NCI-H82 treated with DMSO at 0.1 percent for 48 hours (cell line): Measurements from ENCODE around the gene RPS18.
A peak's percentile ranks its signal among the peaks of the same experiment; 100 is the strongest.

Experiments used
- DNase-seq: peaks from one replicate; lab custom pipeline; 2025; ENCODE audit not compliant: unreplicated experiment; lab: John Stamatoyannopoulos, UW

The RPS18 gene

DNA sequence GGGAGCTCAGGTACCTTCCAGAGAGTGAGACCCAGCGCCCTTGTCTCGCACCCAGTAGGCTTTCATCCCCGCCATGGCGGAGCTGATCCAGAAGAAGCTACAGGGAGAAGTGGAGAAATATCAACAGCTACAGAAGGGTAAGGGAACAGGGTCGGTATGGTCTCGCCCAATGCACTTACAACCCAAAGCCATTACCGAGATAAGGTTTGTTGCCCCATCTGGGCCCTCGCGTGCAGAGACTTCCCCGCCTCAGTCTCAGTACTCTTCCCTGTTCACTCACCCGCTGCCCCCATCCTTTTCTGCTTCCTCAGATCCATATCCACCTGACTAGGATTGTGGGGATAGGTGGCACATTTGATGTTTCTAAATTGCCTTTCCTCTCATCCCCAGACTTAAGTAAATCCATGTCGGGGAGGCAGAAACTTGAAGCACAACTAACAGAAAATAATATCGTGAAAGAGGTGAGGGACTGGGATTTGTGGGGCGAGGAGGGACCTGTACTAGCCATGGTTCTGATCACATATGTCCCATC is 18.0 kb downstream of the RPS18 start:
- no peak for DNase-seq

DNA sequence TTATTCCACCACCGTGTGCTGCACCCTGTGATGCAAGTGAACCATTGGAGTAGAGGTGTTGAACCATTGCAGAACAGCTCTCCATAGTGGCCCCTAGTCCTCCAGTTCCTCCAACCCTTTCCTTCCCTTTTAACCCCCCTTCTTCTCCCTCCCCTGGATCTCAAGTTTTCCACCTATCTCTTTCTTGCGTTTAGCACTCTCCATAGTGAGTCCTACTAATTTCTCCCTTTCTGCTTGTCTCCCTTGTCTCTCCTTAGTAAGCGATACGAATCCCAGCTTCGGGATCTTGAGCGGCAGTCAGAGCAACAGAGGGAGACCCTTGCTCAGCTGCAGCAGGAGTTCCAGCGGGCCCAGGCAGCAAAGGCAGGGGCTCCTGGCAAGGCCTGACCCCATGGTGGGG is 18.6 kb downstream of the RPS18 start:
- no peak for DNase-seq

DNA sequence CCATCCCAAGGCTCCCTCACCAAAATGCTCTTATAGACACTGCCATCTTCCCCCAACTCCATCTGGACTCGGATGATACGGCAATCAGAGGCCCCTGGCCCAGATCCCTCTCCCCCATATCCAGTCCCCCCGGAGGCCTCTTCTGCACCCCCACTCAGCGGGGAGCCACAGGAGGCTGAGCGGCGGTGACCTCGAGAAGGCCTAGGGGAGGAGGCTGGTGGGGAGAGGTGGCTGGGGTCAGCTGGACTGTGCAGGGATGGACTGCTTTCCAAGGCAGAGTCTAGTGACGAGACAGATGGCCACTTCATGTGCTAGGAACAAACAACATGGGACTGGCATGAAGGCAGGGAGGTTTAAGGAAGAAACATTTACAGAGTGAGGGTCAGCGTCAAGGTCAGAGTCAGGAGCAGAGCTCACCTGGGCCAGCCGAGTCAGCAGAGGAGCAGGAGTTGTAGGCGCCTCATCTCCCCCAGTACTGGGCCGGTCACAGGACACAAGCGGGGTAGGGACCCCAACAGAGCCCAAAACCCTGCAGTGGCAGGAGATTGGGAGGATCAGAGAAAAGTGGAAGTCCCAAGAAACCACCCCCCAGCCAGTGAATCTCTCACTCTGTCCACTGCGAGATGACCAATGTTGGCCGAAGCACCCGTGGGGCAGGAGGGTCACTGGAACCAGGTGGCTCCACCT is 21.3 kb downstream of the RPS18 start:
- DNase-seq: no peak

DNA sequence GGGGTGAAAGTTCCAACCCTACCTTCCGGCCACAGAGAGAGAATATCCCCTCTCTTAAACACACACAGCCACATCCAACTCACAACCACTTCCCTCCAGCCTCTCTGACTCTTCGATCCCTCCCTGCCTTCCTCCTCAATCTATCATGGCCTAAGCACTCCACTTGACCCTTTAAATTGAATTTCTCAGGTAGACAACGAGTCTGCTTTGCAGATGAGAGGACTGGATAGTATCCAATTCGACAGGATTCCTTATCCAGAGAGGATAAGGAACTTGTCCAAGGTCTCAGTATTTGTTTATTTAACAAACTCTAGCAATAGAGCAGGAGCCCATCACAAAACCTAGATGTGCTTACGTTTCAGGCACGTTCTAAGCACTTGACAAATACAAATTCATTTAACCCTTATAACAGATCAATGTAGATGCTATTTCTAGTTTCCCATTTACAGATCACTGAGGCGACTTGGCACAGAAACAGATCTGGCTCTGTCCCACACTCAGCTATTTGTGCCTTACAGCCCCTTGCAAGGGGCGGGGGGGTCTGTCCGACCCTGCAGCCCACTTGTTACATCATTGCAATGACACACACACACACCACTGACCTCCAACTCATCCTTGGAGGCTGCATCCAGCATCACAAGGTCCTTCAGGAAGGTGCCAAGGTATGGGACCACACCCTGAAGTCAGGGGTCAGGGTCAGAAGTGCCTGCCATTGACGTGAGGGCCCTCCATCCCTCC is 22.4 kb downstream of the RPS18 start:
- no peak for DNase-seq

DNA sequence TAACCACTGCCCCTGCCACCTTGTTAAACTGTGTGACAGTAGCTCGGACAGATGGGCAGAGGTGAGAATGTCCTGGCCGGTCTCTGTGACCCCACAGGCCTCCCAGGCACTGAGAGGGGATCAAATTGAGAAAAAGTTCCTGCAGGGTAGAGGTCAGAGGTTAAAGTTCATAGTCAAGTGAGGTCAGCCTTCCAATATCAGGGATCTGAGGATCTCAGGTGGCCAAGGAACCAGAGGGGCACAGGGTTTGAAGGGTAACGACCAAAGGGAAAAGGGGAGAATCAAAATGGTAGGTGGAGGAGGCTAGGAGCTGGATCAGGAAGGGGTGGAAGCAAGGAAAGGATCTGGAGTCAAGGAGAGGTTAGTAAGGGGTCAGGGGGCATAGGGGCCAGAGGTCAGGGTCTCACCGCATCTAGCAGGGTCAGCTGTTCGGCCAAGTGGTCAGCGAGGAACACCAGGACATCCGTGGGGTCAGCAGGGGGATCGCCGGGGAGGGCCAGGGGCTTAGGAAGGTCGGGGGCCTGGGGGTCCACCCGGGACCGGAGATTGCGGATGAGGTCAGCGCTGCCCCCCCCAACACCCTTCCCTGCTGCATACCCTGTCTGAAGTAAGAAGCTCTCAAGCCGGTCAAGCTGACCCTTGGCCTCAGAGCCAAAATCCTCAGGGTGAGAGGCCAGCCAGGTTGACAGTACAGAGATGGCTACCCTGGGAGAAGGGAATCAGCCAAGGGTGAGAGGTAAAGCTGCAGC is 23.9 kb downstream of the RPS18 start:
- DNase-seq: no peak

DNA sequence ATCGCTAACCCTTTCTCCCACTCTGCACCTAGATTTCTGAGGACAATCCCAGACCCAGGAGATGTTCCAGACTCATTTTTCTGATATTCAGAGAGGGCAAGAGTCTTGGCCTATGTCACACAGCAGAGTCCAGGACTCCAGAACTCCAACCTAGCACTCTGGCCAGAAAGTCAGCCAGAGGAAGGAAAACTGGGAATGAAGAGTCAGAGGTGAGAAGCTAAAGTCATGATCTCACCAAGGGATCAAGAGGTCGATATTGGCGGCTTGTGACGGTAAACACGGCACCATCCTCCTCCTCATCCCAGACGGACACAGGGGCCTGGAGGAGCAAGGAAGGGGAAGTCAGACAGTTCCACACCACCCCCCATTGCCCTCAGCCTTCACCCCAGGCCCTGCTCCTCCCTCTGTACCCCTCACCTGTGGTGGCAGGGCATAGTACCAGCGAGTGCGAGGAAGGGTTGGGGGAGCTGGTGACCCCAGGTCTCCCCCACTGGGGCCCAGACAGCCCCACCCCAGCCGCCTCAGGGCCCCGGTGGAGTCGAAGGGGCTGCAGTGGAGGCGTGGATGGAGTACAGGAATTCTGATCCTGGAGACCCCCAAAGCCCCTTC is 25.0 kb downstream of the RPS18 start:
- no peak for DNase-seq

DNA sequence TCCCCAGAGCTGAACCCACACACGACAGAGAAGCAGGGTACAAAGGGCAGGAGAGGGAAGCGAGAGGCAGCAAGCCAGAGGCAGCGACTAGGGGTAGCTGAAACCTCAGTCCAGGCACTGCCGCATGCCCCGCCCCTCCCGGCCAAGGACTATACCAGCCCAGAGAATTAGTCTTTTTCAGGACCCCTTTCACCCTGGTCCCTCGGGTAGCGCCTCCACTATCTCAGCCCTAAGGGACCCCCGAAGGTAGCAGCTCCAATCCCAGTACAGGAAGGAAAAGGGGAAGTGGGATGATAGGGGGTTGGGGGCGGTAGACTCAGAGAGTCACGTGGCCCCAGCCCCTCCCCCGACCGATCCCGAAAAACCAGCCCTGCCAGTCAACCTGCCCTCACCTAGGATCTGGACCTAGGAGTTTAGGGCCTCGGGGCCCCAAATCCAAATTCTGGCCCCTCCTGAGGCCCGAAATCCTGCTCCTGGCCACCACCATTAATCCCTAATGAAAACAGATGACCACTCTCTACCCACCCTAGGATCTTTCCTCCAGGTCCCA is 25.6 kb downstream of the RPS18 start:
- DNase-seq: no peak

DNA sequence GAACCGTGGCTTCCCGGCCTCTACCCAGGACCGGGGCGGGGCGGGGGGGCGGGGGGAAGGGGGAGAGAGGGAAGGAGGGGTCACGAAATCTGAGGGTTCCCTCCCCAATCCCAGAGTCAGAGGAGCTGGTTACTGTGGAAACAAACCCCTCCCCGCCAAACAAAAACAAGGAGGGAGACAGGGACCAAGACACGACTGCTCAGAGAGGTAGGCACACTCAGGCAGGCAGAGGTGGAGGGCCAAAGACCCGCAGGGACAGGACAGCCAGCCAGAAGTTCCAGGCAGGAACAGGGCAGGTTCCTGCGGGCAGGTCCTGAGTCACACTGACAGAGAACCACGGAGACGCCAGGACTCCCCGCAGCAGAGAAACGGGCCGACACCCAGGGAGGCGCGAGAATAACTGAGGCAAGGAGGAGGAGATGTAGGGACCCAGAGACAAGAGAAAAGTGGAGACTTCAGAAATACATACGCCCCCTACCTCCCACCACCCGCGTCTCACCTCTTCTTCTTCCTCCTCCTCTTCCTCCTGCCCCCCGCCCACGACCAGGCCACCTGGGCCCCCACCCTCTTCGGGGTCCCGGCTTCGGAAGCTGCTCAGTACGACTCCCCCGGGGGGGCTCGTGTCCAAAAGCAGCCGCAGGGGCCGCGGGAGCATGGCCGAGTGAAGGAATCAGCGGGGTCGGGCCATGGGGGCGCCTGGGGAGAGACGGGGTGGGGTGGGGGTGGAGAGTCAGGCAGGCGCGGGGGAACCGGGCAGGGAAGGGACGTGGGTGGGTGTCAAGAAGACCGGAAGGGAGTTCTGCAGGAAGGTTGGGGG is 26.3 kb downstream of the RPS18 start:
- no peak for DNase-seq

DNA sequence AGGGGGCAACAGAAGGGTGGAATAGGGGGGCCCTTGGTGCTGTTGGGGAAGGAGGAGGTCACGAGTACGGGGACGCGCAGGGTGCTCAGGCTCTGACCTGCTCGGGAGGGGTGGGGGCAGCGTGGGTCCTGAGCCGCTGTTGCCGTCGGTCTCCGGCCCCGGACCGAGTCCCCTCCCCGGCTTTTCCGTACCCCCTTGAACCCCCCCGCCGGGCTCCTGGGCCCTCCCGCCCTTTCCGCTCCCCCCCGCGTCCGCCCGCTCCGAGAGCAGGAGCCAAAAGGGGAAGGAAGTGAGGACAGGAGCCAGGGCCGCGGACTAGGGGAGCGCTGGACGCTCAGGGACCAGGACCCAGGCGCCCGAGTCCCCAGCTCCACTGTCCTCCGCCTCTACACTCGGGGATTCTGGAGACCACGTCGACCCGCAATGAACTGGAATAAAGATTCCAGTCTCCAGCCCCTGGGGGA is 26.9 kb downstream of the RPS18 start, which contains the start of gene RGL2:
Gene RGL2 (minus strand): TSS at position 170 of the 464 bp plus-strand sequence. CDS start 332 bp downstream, outside the sequence.
- DNase-seq: no peak

DNA sequence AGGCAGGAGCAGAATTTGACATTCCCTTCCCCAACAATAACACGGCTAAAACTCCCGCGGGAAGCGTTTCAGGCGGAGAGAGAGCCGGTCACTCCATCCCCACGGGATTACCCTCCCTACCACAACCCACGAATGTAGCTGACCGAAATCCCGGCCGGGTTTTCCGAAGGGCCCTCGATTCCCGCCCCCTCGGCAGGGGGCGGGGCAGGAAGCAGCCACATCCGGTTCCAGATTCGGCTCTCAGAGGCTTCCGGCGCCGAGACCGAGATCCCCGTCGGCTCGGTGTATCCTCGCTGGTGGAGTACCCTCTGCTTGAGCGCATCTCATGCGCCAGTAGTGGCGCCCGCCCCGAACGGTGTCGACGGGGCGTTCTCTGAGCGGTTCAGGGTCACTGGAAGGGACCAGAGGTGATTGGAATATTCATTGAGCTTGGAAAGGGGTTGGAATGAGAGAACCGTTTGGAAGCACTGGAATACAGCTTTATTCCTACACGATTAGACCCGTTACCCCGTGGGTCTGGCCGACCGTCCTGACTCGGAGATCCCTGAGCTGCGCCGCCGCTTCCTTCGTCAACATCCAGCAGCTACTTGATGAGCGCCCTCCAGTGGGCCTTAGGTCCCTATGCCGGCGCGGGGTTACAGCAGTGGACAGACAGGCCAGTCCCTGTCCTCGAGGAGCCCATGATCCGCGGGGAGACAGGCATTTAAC is 27.5 kb downstream of the RPS18 start:
- peak; percentile 81 for DNase-seq

DNA sequence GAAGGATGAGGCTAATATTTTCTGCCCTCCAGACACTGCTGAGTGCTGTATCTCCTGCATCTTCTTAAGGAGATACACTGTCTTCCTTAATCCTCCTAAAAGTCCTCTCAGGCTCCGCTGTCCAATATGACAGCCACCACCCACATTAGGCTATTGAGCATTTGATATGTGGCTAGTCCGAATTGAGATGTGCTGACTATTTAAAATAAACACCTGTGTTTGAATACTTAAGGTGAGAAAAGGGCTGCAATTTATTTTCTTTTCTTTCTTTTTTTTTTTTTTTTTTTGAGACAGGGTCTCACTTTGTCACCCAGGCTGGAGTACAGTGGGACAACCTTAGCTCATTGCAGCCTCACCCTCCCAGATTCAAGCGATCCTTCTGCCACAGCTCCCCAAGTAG is 30.0 kb downstream of the RPS18 start:
- no peak for DNase-seq

DNA sequence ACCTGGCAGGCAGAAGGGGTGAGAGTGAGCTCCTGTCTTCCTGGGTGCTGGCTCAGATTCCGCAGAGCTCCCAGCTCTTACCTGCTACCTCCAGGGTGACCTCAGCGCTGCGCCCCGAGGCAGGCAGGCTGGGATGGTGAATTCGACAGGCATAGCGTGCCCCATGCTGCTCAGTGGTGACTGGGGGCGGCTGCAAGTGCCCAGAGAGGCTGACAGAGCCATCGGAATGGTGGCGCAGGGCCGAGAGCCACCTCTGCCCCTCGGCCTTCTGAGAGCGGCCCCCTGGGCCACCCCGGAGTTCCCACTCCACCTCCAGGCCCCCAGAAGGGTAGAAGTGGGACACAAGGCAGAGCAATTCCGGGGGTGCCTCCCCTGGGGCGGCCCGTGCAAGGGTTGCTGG is 32.3 kb downstream of the RPS18 start:
- no peak for DNase-seq

DNA sequence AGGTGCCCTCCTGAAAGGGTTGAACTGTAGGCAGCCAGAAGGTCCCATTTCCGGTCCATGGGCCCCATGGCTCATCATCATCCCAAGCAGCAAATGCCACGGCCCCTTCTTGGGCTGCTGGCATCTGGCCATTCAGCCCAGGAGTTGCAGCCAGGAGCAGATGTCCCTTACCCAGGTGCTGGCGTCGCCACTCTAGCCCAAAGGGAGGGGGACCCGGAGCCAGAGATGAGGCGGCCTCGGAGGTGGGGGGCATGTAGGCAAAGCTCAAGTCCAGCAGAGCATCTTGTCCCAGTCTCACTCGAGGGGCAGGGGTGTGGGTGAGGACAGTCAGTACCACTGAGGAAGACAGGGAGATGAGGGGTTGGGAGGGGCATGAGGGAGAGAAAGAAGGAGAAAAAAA is 33.2 kb downstream of the RPS18 start:
- DNase-seq: no peak

DNA sequence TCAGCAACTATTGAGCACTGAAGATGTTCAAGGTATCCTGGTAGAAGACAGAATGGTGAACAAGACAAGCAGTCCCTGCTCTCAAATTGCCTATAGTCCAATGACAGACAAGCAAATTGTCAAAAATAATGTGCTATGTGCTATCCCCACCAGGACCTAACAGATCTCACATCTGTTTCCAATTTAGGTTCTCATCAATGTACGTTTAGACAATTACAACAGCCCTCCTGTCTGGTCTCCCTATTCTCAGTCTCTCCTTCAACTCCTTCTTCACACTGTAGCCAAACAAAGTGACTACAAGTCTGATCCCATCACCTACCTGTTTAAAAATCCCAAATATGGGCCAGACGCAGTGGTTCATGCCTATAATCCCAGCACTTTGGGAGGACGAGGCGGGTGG is 34.5 kb downstream of the RPS18 start:
- DNase-seq: no peak

DNA sequence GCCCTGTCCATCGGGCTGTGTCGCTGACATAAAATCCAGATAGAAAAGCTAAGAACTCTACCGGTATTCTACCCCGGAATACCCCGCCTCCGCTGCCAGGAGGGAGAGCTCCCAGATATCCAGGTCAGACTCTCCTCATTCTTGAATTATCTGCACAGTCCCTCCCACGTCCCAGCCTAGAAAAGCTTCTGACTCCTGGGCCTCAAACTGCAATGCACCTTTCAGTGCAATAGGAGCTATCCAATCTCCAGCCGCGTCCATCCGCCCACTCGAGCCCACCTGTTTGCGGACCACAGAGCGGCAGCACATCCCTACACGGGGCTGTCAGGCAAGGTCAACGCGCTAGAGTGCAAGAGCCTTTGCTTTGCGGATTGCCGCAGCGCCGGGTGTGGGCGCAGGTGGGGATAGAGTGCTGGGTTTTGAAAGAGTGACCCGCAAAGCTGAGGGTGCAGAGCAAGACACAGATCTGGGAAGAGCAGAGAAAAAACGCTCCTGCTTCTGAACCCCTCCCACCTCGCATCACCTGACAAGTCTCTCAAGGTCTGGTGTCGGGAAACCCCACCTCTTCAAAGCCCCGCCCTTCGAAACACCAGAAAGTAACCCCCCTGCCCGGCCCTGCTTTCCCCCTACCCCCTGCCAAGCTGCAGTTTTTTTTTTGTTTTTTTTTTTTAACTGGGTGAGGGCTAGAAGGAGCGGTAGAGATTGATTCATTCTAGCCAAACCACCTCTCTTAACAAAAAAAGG is 40.7 kb downstream of the RPS18 start:
- DNase-seq: peak; percentile 54

DNA sequence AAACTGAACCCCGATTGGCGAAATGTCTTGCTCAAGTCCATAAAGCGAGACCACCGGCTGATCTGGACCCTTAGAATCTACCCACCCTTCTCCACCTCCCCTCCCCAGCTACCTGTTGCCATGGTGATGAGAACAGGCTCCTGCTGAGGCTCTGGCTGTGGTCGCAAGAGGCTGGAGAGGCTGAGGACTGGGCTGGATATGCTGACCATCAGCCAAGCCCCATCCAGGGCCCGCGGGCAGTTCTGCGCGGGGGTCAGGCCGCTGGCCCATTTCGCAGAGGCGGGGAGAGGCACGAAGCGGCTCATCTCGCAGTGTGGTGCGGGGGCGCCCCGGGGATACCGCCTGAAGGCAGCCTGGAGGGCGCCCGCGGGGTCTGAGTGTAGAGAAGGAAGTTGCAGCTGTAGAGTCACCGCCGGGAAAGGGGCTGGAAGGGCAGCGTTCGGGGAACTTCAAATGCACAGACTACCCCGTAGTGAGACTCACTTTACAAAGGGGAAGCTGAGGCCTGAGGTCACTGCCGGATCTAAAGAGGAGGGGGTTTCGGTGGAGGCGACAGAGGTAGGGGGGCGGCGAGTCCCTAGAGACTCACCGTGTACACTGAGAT is 41.3 kb downstream of the RPS18 start:
- no peak for DNase-seq

DNA sequence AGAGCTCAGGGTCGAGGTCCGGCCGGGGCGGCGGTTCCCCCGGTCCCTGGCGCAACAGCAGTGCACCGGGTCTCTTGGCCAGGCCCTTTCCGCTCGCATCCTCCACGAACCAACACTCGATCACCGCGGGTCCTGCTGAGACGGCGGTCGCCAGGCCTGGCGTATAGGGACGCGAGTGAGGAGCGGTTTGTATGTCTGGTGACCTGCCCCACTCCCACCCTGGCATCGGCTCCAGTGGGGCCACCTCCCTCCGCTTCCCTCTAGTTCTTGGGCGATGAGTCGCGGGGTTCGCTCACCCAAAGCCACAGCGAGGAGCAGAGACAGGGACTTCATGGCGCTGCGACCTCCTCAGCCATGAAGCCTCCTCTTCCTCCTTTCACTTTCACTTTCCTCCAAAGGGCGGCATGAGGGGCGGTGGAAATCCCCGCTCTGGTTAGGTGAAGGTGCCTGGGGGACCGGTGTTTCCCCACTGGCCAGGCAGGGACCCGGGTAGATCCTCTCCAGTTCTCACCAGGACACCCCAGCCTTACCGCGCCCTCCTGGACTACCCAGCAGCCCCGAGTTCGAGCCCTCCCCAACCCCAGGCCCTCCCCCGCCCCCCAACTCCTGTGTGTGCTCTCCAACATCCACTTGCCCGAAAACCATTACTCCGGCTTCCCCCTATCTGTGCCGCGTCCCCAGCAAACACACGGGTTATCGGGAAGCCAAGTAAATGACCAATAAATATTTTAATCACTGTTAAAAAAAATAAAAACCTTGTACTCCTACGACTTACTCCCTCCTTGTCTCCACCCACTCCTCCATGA is 42.0 kb downstream of the RPS18 start, which contains the start of gene TAPBP:
Gene TAPBP (minus strand): TSS at position 370 of the 806 bp plus-strand sequence. CDS start 37 bp downstream, at position 333.
- DNase-seq: no peak
